HepG2 (cell line): Measurements from ENCODE around the gene KLRG1. TPM values are rescaled to one million over a fixed set of nuclear protein-coding genes. Genes with fewer than 3 reads are reported as not detected.

Experiments used
- ARID5B ChIP-seq: IDR thresholded peaks from 2 replicates; pipeline ENCODE4 v1.4.0; 2020; ENCODE audit warnings: mild to moderate bottlenecking, missing genetic modification reagents
- BCL6 ChIP-seq: IDR thresholded peaks from 2 replicates; pipeline ENCODE4 v1.6.1; 2016; ENCODE audit warnings: missing genetic modification reagents, missing compliant biosample characterization
- ELF1 ChIP-seq: sonication (generic); formaldehyde crosslinking; IDR thresholded peaks from 2 replicates; pipeline ENCODE4 v1.4.0; 2020; ENCODE audit warnings: missing genetic modification reagents
- GABPA ChIP-seq, 2 experiments: IDR thresholded peaks; 2 replicates each; pipeline ENCODE4 v1.6.1; 2011 to 2016; ENCODE audit warnings: low read depth in 2 of 2, low read length in 1 of 2, missing biosample characterization in 1 of 2, missing genetic modification characterization in 1 of 2
- GATAD2A ChIP-seq: IDR thresholded peaks from 2 replicates; pipeline ENCODE4 v1.6.1; 2016
- MTERF4 ChIP-seq: sonication (generic); formaldehyde crosslinking; IDR thresholded peaks from 2 replicates; pipeline ENCODE4 v1.8.0; 2023; ENCODE audit warnings: mild to moderate bottlenecking, missing genetic modification reagents
- TCF12 ChIP-seq, 2 experiments: fragments of 450-650 bp in 1 of 2; sonication (generic) in 1 of 2; formaldehyde crosslinking in 1 of 2; IDR thresholded peaks; 2 replicates each; pipeline versions ENCODE4 v1.6.1 to v1.8.0; 2017 to 2022; ENCODE audit warnings: antibody characterized with exemption in 1 of 2, mild to moderate bottlenecking in 1 of 2, missing genetic modification reagents in 1 of 2, moderate library complexity in 1 of 2
- TCF7 ChIP-seq: sonication (generic); IDR thresholded peaks from 2 replicates; pipeline ENCODE4 v1.6.1; 2016; ENCODE audit warnings: antibody characterized with exemption, low read depth
- THAP7 ChIP-seq: sonication (generic); formaldehyde crosslinking; IDR thresholded peaks from 2 replicates; pipeline ENCODE4 v1.8.1; 2023; ENCODE audit warnings: mild to moderate bottlenecking, missing genetic modification reagents
- ZBTB39 ChIP-seq: sonication (generic); formaldehyde crosslinking; IDR thresholded peaks from 2 replicates; pipeline ENCODE4 v1.5.0; 2020; ENCODE audit warnings: missing genetic modification reagents
- ZNF143 ChIP-seq: sonication (generic); formaldehyde crosslinking; IDR thresholded peaks from 2 replicates; pipeline ENCODE4 v1.4.0; 2020; ENCODE audit warnings: missing genetic modification reagents
- ZNF260 ChIP-seq: sonication (generic); formaldehyde crosslinking; IDR thresholded peaks from 2 replicates; pipeline ENCODE4 v1.4.0; 2020; ENCODE audit warnings: missing genetic modification reagents, low read depth, mild to moderate bottlenecking, borderline replicate concordance
- ZNF264 ChIP-seq: sonication (generic); formaldehyde crosslinking; IDR thresholded peaks from 2 replicates; pipeline ENCODE4 v1.4.0; 2020; ENCODE audit warnings: missing genetic modification reagents
- ZNF331 ChIP-seq: sonication (generic); formaldehyde crosslinking; IDR thresholded peaks from 2 replicates; pipeline ENCODE4 v1.4.0; 2020; ENCODE audit warnings: missing genetic modification reagents
- ZNF569 ChIP-seq: sonication (generic); formaldehyde crosslinking; IDR thresholded peaks from 2 replicates; pipeline ENCODE4 v1.5.0; 2020; ENCODE audit warnings: mild to moderate bottlenecking, missing genetic modification reagents, moderate library complexity, borderline replicate concordance
- ZNF687 ChIP-seq: sonication (generic); formaldehyde crosslinking; IDR thresholded peaks from 2 replicates; pipeline ENCODE4 v1.5.1; 2020; ENCODE audit warnings: mild to moderate bottlenecking, missing genetic modification reagents, moderate library complexity
- ZNF724P ChIP-seq: sonication (generic); formaldehyde crosslinking; IDR thresholded peaks from 2 replicates; pipeline ENCODE4 v1.8.0; 2022; ENCODE audit warnings: missing genetic modification reagents, borderline replicate concordance
- polyA plus RNA-seq, 8 experiments: library from polyadenylated mRNA; depleted of rRNA in 3 of 8; stranded (reverse) in 7 of 8; unstranded in 1 of 8; fragments of >200 nt; fragmentation: Illumina TruSeq in 4 of 8; extraction: Trizol in 4 of 8; gene quantifications; 2 replicates each; pipeline versions ENCODE4 v1.2.1 to v1.2.3, GENCODE V29; 2011 to 2016; ENCODE audit warnings: low read depth in 4 of 8, missing spikeins in 1 of 8, mixed read lengths in 1 of 8; ENCODE audit not compliant: insufficient read depth in 1 of 8
- total RNA-seq, 5 experiments: library from RNA; depleted of rRNA; stranded (reverse); fragments of >200 nt; fragmentation: Illumina TruSeq; extraction: Trizol; gene quantifications; 2 replicates each; pipeline ENCODE4 v1.2.3, GENCODE V29; 2016; ENCODE audit warnings: low read depth in 1 of 5

The KLRG1 gene
- total and polyA plus RNA-seq, 2 of the 13 experiments (the other 11 are each of a cell fraction or from before 2014, with no cell fraction given): 1.2 to 1.7 TPM

- TF ChIP-seq ZBTB39 (no peak), ZNF260 (CRISPR knock-in tag) (no peak), TCF12 (IDR thresholded peaks at IDR 0.05) (no peak), TCF12 (CRISPR knock-in tag; IDR thresholded peaks at IDR 0.05) (no peak), MTERF4 (CRISPR knock-in tag) (no peak), GABPA (IDR thresholded peaks at IDR 0.05; ENCODE audit: low read depth, low read length) (no peak), GABPA (CRISPR knock-in tag; IDR thresholded peaks at IDR 0.05; ENCODE audit: low read depth) (no peak), ELF1 (CRISPR knock-in tag) (no peak), TCF7 (peak; percentile 47), THAP7 (CRISPR knock-in tag) (no peak), GATAD2A (CRISPR knock-in tag) (peak; percentile 7; the same call in 1 of the 2 replicates), BCL6 (CRISPR knock-in tag) (no peak), ARID5B (CRISPR knock-in tag) (0 out of 2 replicates have a peak, but pooled peaks have one; percentile 21), ZNF264 (CRISPR knock-in tag) (no peak), ZNF143 (no peak), ZNF331 (no peak), ZNF724P (no peak), ZNF687 (no peak), ZNF569 (CRISPR knock-in tag) (no peak)
Observed at GRCh38 chr12:8970432-8970831, 18.9 kb upstream of the KLRG1 start (continued).
